ENCODE measurements around the gene ACTN1. TPM values are rescaled to one million over a fixed set of nuclear protein-coding genes. Genes with fewer than 3 reads are reported as not detected.

The ACTN1 gene
- polyA plus RNA-seq, 1 of the 3 experiments (the other 2 are of a cell fraction): 319 TPM

DNA sequence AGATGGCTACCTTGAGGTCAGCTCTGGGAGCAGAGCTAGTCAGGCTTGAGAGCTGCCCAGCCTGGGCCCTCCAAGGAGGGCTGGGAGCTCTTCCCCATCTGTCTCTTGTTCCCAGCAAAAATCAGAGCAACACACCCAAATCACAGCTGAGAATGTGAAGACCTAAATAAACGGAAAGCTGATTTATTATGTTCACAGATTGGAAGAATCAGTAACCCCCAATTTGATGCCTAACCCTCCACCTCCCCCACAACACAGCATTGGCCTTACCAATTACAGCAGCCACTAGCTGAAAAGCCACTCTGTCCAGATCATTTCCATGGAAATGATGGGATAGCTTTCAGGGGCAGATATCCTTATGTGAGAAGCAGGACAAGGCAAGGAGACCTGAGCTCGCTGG, 7.1 kb upstream of the ACTN1 start:
- Histone ChIP-seq H3K9me3 (no peaks in the 10 kb centered on the region), H3K4me2 (no peak overlapping the region), H3K4me1 (ENCODE audit: control insufficient read depth in 1 of 2, insufficient read depth in 2 of 2, low read depth in 1 of 2, low read length in 1 of 2) (peaks cover 3 to 13% of the 10 kb centered on the region in 2 experiments; a peak in 1 of 4 replicates), H3K27ac (ENCODE audit: low read depth in 2 of 2, low read length in 1 of 2) (no peak overlapping the region), H3K79me2 (ENCODE audit: insufficient read depth) (no peaks in the 10 kb centered on the region), H3K4me3 (ENCODE audit: low read depth in 2 of 2, low read length in 1 of 2) (no peak overlapping the region), H3K27me3 (ENCODE audit: insufficient read depth) (no peaks in the 10 kb centered on the region), H3K9me2 (no peaks in the 10 kb centered on the region), H4K20me1 (ENCODE audit: insufficient read depth) (no peaks in the 10 kb centered on the region), H2AFZ (ENCODE audit: low read depth) (no peak overlapping the region), H3K9ac (no peak overlapping the region), H3K36me3 (replicated peaks in 1 of 2; ENCODE audit: control insufficient read depth in 1 of 2, insufficient read depth in 2 of 2, low read length in 1 of 2) (no peaks in the 10 kb centered on the region), H3F3A (replicated peaks; ENCODE audit: insufficient read depth) (peaks cover 15% of the 10 kb centered on the region)
- ChIA-PET POLR2A (no interaction called here), CTCF (interaction anchor here (1.0 to 1.5 kb wide), 3 partner anchors 28 to 74 kb away, joined by 3 to 7 read pairs (median 3); no protein-coding TSS in a partner anchor)
- no peak for TF ChIP-seq RXRA (IDR thresholded peaks at IDR 0.05; ENCODE audit: borderline replicate concordance, low read depth)
- no peak for TF ChIP-seq MXI1 (IDR thresholded peaks at IDR 0.05; ENCODE audit: low read depth, low read length)
- TF ChIP-seq, protein P1, sequence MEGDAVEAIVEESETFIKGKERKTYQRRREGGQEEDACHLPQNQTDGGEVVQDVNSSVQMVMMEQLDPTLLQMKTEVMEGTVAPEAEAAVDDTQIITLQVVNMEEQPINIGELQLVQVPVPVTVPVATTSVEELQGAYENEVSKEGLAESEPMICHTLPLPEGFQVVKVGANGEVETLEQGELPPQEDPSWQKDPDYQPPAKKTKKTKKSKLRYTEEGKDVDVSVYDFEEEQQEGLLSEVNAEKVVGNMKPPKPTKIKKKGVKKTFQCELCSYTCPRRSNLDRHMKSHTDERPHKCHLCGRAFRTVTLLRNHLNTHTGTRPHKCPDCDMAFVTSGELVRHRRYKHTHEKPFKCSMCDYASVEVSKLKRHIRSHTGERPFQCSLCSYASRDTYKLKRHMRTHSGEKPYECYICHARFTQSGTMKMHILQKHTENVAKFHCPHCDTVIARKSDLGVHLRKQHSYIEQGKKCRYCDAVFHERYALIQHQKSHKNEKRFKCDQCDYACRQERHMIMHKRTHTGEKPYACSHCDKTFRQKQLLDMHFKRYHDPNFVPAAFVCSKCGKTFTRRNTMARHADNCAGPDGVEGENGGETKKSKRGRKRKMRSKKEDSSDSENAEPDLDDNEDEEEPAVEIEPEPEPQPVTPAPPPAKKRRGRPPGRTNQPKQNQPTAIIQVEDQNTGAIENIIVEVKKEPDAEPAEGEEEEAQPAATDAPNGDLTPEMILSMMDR (IDR thresholded peaks at IDR 0.05): no peak
- no peak for TF ChIP-seq TAF1 (IDR thresholded peaks at IDR 0.05; ENCODE audit: borderline replicate concordance, low read depth, low read length)
- TF ChIP-seq, protein P2, sequence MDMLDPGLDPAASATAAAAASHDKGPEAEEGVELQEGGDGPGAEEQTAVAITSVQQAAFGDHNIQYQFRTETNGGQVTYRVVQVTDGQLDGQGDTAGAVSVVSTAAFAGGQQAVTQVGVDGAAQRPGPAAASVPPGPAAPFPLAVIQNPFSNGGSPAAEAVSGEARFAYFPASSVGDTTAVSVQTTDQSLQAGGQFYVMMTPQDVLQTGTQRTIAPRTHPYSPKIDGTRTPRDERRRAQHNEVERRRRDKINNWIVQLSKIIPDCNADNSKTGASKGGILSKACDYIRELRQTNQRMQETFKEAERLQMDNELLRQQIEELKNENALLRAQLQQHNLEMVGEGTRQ (IDR thresholded peaks at IDR 0.05; ENCODE audit: borderline replicate concordance, low read depth, low read length): no peak
- no peak for TF ChIP-seq EP300 (IDR thresholded peaks at IDR 0.05; ENCODE audit: borderline replicate concordance in 1 of 2, low read depth in 1 of 2, low read length in 1 of 2)
- TF ChIP-seq MEF2A (IDR thresholded peaks at IDR 0.05; ENCODE audit: borderline replicate concordance, low read depth): no peak
- no peak for TF ChIP-seq FOXM1 (IDR thresholded peaks at IDR 0.05; ENCODE audit: low read depth)
- DNase-seq: no peak
- 100% methylated on average over 2 of the region's 2 CpGs for WGBS (ENCODE audit: low lambda C conversion rate)

DNA sequence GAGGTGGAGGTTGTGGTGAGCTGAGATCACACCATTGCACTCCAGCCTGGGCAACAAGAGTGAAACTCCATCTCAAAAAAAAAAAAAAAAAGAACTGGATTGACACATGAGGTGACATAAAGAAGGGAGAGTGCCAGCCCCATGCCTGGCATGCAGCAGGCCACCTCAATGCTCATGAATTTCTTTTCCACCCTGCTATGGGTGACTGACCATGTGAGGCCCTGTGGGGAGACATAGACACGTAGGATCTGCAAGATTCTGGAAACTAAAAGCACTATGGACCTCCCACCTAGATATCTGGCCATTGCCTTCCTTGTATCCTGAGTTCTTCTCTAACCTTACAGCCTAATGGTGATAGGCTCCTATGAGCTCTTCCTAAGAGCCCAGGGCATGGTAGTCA, 5.6 kb upstream of the ACTN1 start:
- no peaks in the 10 kb centered on the region for H3K27me3 ChIP-seq (ENCODE audit: insufficient read depth)
- H4K20me1 ChIP-seq (ENCODE audit: insufficient read depth): no peaks in the 10 kb centered on the region
- no peaks in the 10 kb centered on the region for H3K9me2 ChIP-seq
- no peak overlapping the region for H3K4me3 ChIP-seq (ENCODE audit: low read depth in 2 of 2, low read length in 1 of 2)
- H3K9me3 ChIP-seq: no peaks in the 10 kb centered on the region
- peaks cover 10 to 19% of the 10 kb centered on the region in 2 experiments; a peak in 2 of 4 replicates for H3K4me1 ChIP-seq (ENCODE audit: control insufficient read depth in 1 of 2, insufficient read depth in 2 of 2, low read depth in 1 of 2, low read length in 1 of 2)
- no peak overlapping the region for H3K9ac ChIP-seq
- no peak overlapping the region for H2AFZ ChIP-seq (ENCODE audit: low read depth)
- peaks cover 25% of the 10 kb centered on the region for H3F3A ChIP-seq (replicated peaks; ENCODE audit: insufficient read depth)
- H3K27ac ChIP-seq (ENCODE audit: low read depth in 2 of 2, low read length in 1 of 2): no peak overlapping the region
- TF ChIP-seq, protein P3, sequence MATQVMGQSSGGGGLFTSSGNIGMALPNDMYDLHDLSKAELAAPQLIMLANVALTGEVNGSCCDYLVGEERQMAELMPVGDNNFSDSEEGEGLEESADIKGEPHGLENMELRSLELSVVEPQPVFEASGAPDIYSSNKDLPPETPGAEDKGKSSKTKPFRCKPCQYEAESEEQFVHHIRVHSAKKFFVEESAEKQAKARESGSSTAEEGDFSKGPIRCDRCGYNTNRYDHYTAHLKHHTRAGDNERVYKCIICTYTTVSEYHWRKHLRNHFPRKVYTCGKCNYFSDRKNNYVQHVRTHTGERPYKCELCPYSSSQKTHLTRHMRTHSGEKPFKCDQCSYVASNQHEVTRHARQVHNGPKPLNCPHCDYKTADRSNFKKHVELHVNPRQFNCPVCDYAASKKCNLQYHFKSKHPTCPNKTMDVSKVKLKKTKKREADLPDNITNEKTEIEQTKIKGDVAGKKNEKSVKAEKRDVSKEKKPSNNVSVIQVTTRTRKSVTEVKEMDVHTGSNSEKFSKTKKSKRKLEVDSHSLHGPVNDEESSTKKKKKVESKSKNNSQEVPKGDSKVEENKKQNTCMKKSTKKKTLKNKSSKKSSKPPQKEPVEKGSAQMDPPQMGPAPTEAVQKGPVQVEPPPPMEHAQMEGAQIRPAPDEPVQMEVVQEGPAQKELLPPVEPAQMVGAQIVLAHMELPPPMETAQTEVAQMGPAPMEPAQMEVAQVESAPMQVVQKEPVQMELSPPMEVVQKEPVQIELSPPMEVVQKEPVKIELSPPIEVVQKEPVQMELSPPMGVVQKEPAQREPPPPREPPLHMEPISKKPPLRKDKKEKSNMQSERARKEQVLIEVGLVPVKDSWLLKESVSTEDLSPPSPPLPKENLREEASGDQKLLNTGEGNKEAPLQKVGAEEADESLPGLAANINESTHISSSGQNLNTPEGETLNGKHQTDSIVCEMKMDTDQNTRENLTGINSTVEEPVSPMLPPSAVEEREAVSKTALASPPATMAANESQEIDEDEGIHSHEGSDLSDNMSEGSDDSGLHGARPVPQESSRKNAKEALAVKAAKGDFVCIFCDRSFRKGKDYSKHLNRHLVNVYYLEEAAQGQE (IDR thresholded peaks at IDR 0.05; ENCODE audit: low read depth, low read length): no peak
- no peak for TF ChIP-seq NRF1 (IDR thresholded peaks at IDR 0.05; ENCODE audit: low read depth, low read length)
- no peak for TF ChIP-seq GATA2 (CRISPR knock-in tag; IDR thresholded peaks at IDR 0.05)
- no peak for TF ChIP-seq RFX5 (IDR thresholded peaks at IDR 0.05; ENCODE audit: low read length)
- TF ChIP-seq, protein P4, sequence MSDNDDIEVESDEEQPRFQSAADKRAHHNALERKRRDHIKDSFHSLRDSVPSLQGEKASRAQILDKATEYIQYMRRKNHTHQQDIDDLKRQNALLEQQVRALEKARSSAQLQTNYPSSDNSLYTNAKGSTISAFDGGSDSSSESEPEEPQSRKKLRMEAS (IDR thresholded peaks at IDR 0.05; ENCODE audit: low read depth): no peak
- no peak for TF ChIP-seq RXRA (IDR thresholded peaks at IDR 0.05; ENCODE audit: borderline replicate concordance, low read depth)
- TF ChIP-seq, protein P5, sequence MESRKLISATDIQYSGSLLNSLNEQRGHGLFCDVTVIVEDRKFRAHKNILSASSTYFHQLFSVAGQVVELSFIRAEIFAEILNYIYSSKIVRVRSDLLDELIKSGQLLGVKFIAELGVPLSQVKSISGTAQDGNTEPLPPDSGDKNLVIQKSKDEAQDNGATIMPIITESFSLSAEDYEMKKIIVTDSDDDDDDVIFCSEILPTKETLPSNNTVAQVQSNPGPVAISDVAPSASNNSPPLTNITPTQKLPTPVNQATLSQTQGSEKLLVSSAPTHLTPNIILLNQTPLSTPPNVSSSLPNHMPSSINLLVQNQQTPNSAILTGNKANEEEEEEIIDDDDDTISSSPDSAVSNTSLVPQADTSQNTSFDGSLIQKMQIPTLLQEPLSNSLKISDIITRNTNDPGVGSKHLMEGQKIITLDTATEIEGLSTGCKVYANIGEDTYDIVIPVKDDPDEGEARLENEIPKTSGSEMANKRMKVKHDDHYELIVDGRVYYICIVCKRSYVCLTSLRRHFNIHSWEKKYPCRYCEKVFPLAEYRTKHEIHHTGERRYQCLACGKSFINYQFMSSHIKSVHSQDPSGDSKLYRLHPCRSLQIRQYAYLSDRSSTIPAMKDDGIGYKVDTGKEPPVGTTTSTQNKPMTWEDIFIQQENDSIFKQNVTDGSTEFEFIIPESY (IDR thresholded peaks at IDR 0.05; ENCODE audit: borderline replicate concordance, low read depth): no peak
- no peak for TF ChIP-seq CHD2 (IDR thresholded peaks at IDR 0.05; ENCODE audit: low read length, partially characterized antibody)
- no peak for TF ChIP-seq FOSL2 (IDR thresholded peaks at IDR 0.05; ENCODE audit: borderline replicate concordance, low read depth)
- no peak for TF ChIP-seq ELF1 (IDR thresholded peaks at IDR 0.05)
- TF ChIP-seq, protein P6, sequence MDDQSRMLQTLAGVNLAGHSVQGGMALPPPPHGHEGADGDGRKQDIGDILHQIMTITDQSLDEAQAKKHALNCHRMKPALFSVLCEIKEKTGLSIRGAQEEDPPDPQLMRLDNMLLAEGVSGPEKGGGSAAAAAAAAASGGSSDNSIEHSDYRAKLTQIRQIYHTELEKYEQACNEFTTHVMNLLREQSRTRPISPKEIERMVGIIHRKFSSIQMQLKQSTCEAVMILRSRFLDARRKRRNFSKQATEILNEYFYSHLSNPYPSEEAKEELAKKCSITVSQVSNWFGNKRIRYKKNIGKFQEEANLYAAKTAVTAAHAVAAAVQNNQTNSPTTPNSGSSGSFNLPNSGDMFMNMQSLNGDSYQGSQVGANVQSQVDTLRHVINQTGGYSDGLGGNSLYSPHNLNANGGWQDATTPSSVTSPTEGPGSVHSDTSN (IDR thresholded peaks at IDR 0.05): no peak
- no peak for TF ChIP-seq MEF2A (IDR thresholded peaks at IDR 0.05; ENCODE audit: borderline replicate concordance, low read depth)
- H3K36me3 ChIP-seq (replicated peaks in 1 of 2; ENCODE audit: control insufficient read depth in 1 of 2, insufficient read depth in 2 of 2, low read length in 1 of 2): no peaks in the 10 kb centered on the region
- 90% methylated on average over 1 of the region's 1 CpG for WGBS (ENCODE audit: low lambda C conversion rate)
- no peak for DNase-seq
- ChIA-PET POLR2A (no interaction called here), CTCF (interaction anchor here (1.4 kb wide), 1 partner anchor 54 kb away, joined by 3 read pairs; no protein-coding TSS in a partner anchor)
- no peak overlapping the region for H3K4me2 ChIP-seq
- H3K79me2 ChIP-seq (ENCODE audit: insufficient read depth): peaks cover 10% of the 10 kb centered on the region
